ENCODE measurements around the gene GTF2IRD1.
"Not testable (repeated sequence)": the region's sequence is repeated elsewhere in the genome, so short reads cannot be mapped to it uniquely, and the experiment has no call there.

GTF2IRD1 gene

GRCh38 chr7:74519395-74519794 lies 65.7 kb downstream of the GTF2IRD1 start:
- DNase-seq = no peak

GRCh38 chr7:74521855-74522254 lies 68.1 kb downstream of the GTF2IRD1 start:
- DNase-seq = no peak

GRCh38 chr7:74522281-74522905 lies 68.7 kb downstream of the GTF2IRD1 start:
- no peak for DNase-seq

GRCh38 chr7:74523015-74523414 lies 69.3 kb downstream of the GTF2IRD1 start:
- no peak for DNase-seq

GRCh38 chr7:74525140-74525539 lies 71.4 kb downstream of the GTF2IRD1 start:
- DNase-seq = no peak

GRCh38 chr7:74525881-74526280 lies 72.2 kb downstream of the GTF2IRD1 start:
- DNase-seq = no peak

GRCh38 chr7:74526780-74527179 lies 73.1 kb downstream of the GTF2IRD1 start:
- no peak for DNase-seq

GRCh38 chr7:74527842-74528241 lies 74.1 kb downstream of the GTF2IRD1 start:
- DNase-seq = no peak

- DNase-seq = not testable (repeated sequence)
Measured at GRCh38 chr7:74528773-74529172, 75.1 kb downstream of the GTF2IRD1 start.

GRCh38 chr7:74535951-74536356 lies 82.2 kb downstream of the GTF2IRD1 start:
- DNase-seq = no peak

- DNase-seq = not testable (repeated sequence)
Measured at GRCh38 chr7:74541937-74542336, 88.2 kb downstream of the GTF2IRD1 start.

- DNase-seq = no peak
Measured at GRCh38 chr7:74542558-74543117, 88.9 kb downstream of the GTF2IRD1 start.

- no peak for DNase-seq
Measured at GRCh38 chr7:74544706-74545469, 91.2 kb downstream of the GTF2IRD1 start.

- no peak for DNase-seq
Measured at GRCh38 chr7:74545921-74546320, 92.2 kb downstream of the GTF2IRD1 start.

GRCh38 chr7:74553596-74554012 lies 99.9 kb downstream of the GTF2IRD1 start:
- not testable (repeated sequence) for DNase-seq

GRCh38 chr7:74554178-74554577 lies 100.5 kb downstream of the GTF2IRD1 start:
- DNase-seq = no peak

- DNase-seq = no peak
Measured at GRCh38 chr7:74560086-74560719, 106.5 kb downstream of the GTF2IRD1 start.

GRCh38 chr7:74561898-74562613 lies 108.3 kb downstream of the GTF2IRD1 start:
- no peak for DNase-seq

- DNase-seq = not testable (repeated sequence)
Measured at GRCh38 chr7:74563639-74564038, 109.9 kb downstream of the GTF2IRD1 start.

GRCh38 chr7:74567318-74567668 lies 113.6 kb downstream of the GTF2IRD1 start:
- DNase-seq = no peak

- DNase-seq = no peak
Measured at GRCh38 chr7:74568658-74569057, 115.0 kb downstream of the GTF2IRD1 start.

- no peak for DNase-seq
Measured at GRCh38 chr7:74569501-74570075, 115.9 kb downstream of the GTF2IRD1 start.
